HCT116 (cell line): ENCODE measurements around the gene PRIMPOL. TPM values are rescaled to one million over a fixed set of nuclear protein-coding genes. Genes with fewer than 3 reads are reported as not detected.

Experiments
- ATAC-seq: fragments of 200-7000 bp; cut with Tn5 transposase; 2 replicates; pipeline ENCODE4 v1.9.1; 2020; ENCODE audit warnings: mild to moderate bottlenecking, moderate library complexity
- BruUV-seq: library from RNA; stranded (reverse); fragments of 400-500 nt; replicated peaks from 2 replicates; lab custom pipeline; 2021; lab: Mats Ljungman, UMichigan
- CTCF ChIA-PET: fragments of 300-600 bp; sonication (Branson Sonifier 250); formaldehyde crosslinking; loops from one replicate; lab custom pipeline; 2021; ENCODE audit warnings: antibody characterized with exemption; lab: Charles Lee
- POLR2A ChIA-PET: fragments of 300-600, 350-600 bp; sonication (Branson Sonifier 250); formaldehyde crosslinking; loops from one replicate; lab custom pipeline; 2021; ENCODE audit warnings: antibody characterized with exemption; lab: Charles Lee
- RAD21 ChIA-PET, 2 experiments: fragments of 300-600 bp; sonication (Branson Sonifier 250); formaldehyde crosslinking; loops; one replicate each; lab custom pipeline; 2023; ENCODE audit warnings: low total read pairs in 2 of 2; ENCODE audit not compliant: uncharacterized antibody in 2 of 2, unreplicated experiment in 2 of 2, low non-redundant PET in 1 of 2; lab: Charles Lee
- DNase-seq: peaks from one replicate; pipeline ENCODE4 v3.0.0-alpha.2; 2010; ENCODE audit warnings: low read depth, low spot score
- H2AFZ ChIP-seq: fragments of 200-600 bp; shearing (Covaris generic), sonication (generic); 2 replicates; pipeline ENCODE4 v1.6.1; 2017; ENCODE audit warnings: low read depth, mixed run types, mixed read lengths, antibody characterized with exemption, low read length; ENCODE audit not compliant: poor library complexity, severe bottlenecking
- H3K27ac ChIP-seq: 2 replicates; pipeline ENCODE4 v1.5.1; 2012; ENCODE audit warnings: low read depth, low read length
- H3K27me3 ChIP-seq: fragments of 200-600 bp; sonication (generic); 2 replicates; pipeline ENCODE4 v1.6.1; 2016; ENCODE audit warnings: mixed run types, low read length, mixed read lengths; ENCODE audit not compliant: insufficient read depth
- H3K36me3 ChIP-seq, 2 experiments: fragments of 200-500 bp in 1 of 2; fragments of 200-600 bp in 1 of 2; sonication (Bioruptor generic) in 1 of 2; sonication (generic) in 1 of 2; 2 replicates each; pipeline versions ENCODE4 v1.5.1 to v1.6.1; 2014 to 2016; ENCODE audit warnings: low read length in 2 of 2, inconsistent platforms in 1 of 2, mixed read lengths in 1 of 2, mixed run types in 1 of 2; ENCODE audit not compliant: insufficient read depth in 2 of 2, control insufficient read depth in 1 of 2
- H3K4me1 ChIP-seq, 2 experiments: fragments of 200-600 bp in 1 of 2; sonication (generic) in 1 of 2; 2 replicates each; pipeline versions ENCODE4 v1.5.1 to v1.6.1; 2012 to 2017; ENCODE audit warnings: low read length in 2 of 2, inconsistent platforms in 1 of 2, mild to moderate bottlenecking in 1 of 2, mixed read lengths in 1 of 2, mixed run types in 1 of 2, moderate library complexity in 1 of 2; ENCODE audit not compliant: insufficient read depth in 2 of 2, control insufficient read depth in 1 of 2
- H3K4me2 ChIP-seq: fragments of 200-600 bp; sonication (generic); 2 replicates; pipeline ENCODE4 v1.6.1; 2017; ENCODE audit warnings: mixed run types, low read length, mixed read lengths
- H3K4me3 ChIP-seq, 2 experiments: fragments of 200-600 bp in 1 of 2; sonication (generic) in 1 of 2; replicated peaks in 1 of 2; 2 replicates each; pipeline ENCODE4 v1.5.1; 2011 to 2016; ENCODE audit warnings: low read length in 2 of 2, control low read depth in 1 of 2, low read depth in 1 of 2, mild to moderate bottlenecking in 1 of 2, mixed read lengths in 1 of 2, mixed run types in 1 of 2
- H3K79me2 ChIP-seq: fragments of 200-600 bp; sonication (generic); 2 replicates; pipeline ENCODE4 v1.6.1; 2017; ENCODE audit warnings: mild to moderate bottlenecking, mixed run types, low read length, moderate library complexity, mixed read lengths; ENCODE audit not compliant: insufficient read depth
- H3K9ac ChIP-seq: fragments of 200-600 bp; sonication (generic); 2 replicates; pipeline ENCODE4 v1.6.1; 2016; ENCODE audit warnings: low read length, mixed read lengths
- H3K9me2 ChIP-seq: fragments of 200-600 bp; sonication (generic), shearing (Covaris generic); 2 replicates; pipeline ENCODE4 v1.6.1; 2017; ENCODE audit warnings: mixed run types, mild to moderate bottlenecking, moderate library complexity; ENCODE audit not compliant: insufficient read depth
- H3K9me3 ChIP-seq, 2 experiments: fragments of 200-500 bp in 1 of 2; fragments of 200-600 bp in 1 of 2; sonication (Bioruptor generic) in 1 of 2; sonication (generic) in 1 of 2; 2 replicates each; pipeline ENCODE4 v1.6.1; 2014 to 2017; ENCODE audit warnings: low read length in 2 of 2, mixed read lengths in 2 of 2, inconsistent platforms in 1 of 2, low read depth in 1 of 2, mild to moderate bottlenecking in 1 of 2, mixed run types in 1 of 2, moderate library complexity in 1 of 2; ENCODE audit not compliant: control insufficient read depth in 1 of 2, insufficient read depth in 1 of 2
- H4K20me1 ChIP-seq: fragments of 200-600 bp; sonication (generic), shearing (Covaris generic); 2 replicates; pipeline ENCODE4 v1.6.1; 2017; ENCODE audit warnings: mixed run types, mild to moderate bottlenecking, moderate library complexity; ENCODE audit not compliant: insufficient read depth
- CBX3 ChIP-seq: IDR thresholded peaks from 2 replicates; pipeline ENCODE4 v1.6.1; 2012; ENCODE audit warnings: low read depth
- CEBPB ChIP-seq: IDR thresholded peaks from 2 replicates; pipeline ENCODE4 v1.6.1; 2012; ENCODE audit warnings: low read depth
- EGR1 ChIP-seq: IDR thresholded peaks from 2 replicates; pipeline ENCODE4 v1.6.1; 2012; ENCODE audit warnings: low read depth
- ELF1 ChIP-seq: IDR thresholded peaks from 2 replicates; pipeline ENCODE4 v1.6.1; 2012; ENCODE audit warnings: low read depth, borderline replicate concordance
- EZH2 ChIP-seq: fragments of 200-600 bp; sonication (generic); IDR thresholded peaks from 2 replicates; pipeline ENCODE4 v1.6.1; 2017; ENCODE audit warnings: antibody characterized with exemption, mixed run types
- EZH2phosphoT487 ChIP-seq: fragments of 200-600 bp; IDR thresholded peaks from 2 replicates; pipeline ENCODE4 v1.6.1; 2018; ENCODE audit warnings: antibody characterized with exemption, borderline replicate concordance
- JUND ChIP-seq: IDR thresholded peaks from 2 replicates; pipeline ENCODE4 v1.6.1; 2012
- POLR2A ChIP-seq: IDR thresholded peaks from 2 replicates; pipeline ENCODE4 v1.7.0; 2011; ENCODE audit warnings: borderline replicate concordance; ENCODE audit not compliant: insufficient read depth, insufficient read length; ENCODE audit errors: extremely low read depth
- POLR2AphosphoS5 ChIP-seq: IDR thresholded peaks from 2 replicates; pipeline ENCODE4 v1.6.1; 2011; ENCODE audit warnings: mild to moderate bottlenecking, low read depth, low read length, moderate library complexity
- RAD21 ChIP-seq: IDR thresholded peaks from 2 replicates; pipeline ENCODE4 v1.6.1; 2012; ENCODE audit warnings: low read depth, mild to moderate bottlenecking
- SIN3A ChIP-seq: IDR thresholded peaks from 2 replicates; pipeline ENCODE4 v1.6.1; 2012; ENCODE audit warnings: low read depth
- SRF ChIP-seq: IDR thresholded peaks from 2 replicates; pipeline ENCODE4 v1.6.1; 2012; ENCODE audit warnings: low read depth
- TCF7L2 ChIP-seq: IDR thresholded peaks from 2 replicates; pipeline ENCODE4 v1.7.0; 2011; ENCODE audit warnings: borderline replicate concordance, inconsistent platforms; ENCODE audit not compliant: insufficient read depth, insufficient read length; ENCODE audit errors: extremely low read depth
- YY1 ChIP-seq: IDR thresholded peaks from 2 replicates; pipeline ENCODE4 v1.6.1; 2011; ENCODE audit warnings: low read length, low read depth, moderate library complexity, mild to moderate bottlenecking; ENCODE audit not compliant: insufficient replicate concordance; ENCODE audit errors: extremely low read depth
- ZFX ChIP-seq: fragments of 450-650 bp; IDR thresholded peaks from 2 replicates; pipeline ENCODE4 v1.6.1; 2017
- ZNF274 ChIP-seq: fragments of 200-500 bp; sonication (Bioruptor generic); IDR thresholded peaks from 2 replicates; pipeline ENCODE4 v1.6.1; 2014; ENCODE audit warnings: mild to moderate bottlenecking, low read depth, low read length, inconsistent platforms
- intact Hi-C: fragments of 100-400 bp; cut with micrococcal nuclease; formaldehyde crosslinking; loops from 2 replicates; pipeline ENCODE4 v1.10.0; 2022
- total RNA-seq: library from RNA; stranded (reverse); gene quantifications from one replicate; pipeline ENCODE4 v1.2.1, GENCODE V29; 2021; ENCODE audit not compliant: unreplicated experiment
- TF ChIP-seq, protein P1 (sequence below): IDR thresholded peaks from 2 replicates; pipeline ENCODE4 v1.6.1; 2012; ENCODE audit warnings: low read depth
- TF ChIP-seq, protein P2 (sequence below): IDR thresholded peaks from 2 replicates; pipeline ENCODE4 v1.6.1; 2012
- TF ChIP-seq, protein P3 (sequence below): IDR thresholded peaks from 2 replicates; pipeline ENCODE4 v1.6.1; 2012
- TF ChIP-seq, protein P4 (sequence below), 3 experiments: fragments of 200-600 bp in 1 of 3; sonication (generic) in 1 of 3; IDR thresholded peaks in 2 of 3; conservative IDR thresholded peaks in 1 of 3; 2 replicates each; pipeline ENCODE4 v1.5.1; 2012 to 2017; ENCODE audit warnings: low read depth in 2 of 3, low read length in 2 of 3, antibody characterized with exemption in 1 of 3, borderline replicate concordance in 1 of 3, control low read depth in 1 of 3, mild to moderate bottlenecking in 1 of 3, mixed read lengths in 1 of 3, mixed run types in 1 of 3, moderate library complexity in 1 of 3; ENCODE audit not compliant: insufficient read depth in 1 of 3

The PRIMPOL gene
- total RNA-seq, 1 experiment from 2014 or later = 11.3 TPM

DNA sequence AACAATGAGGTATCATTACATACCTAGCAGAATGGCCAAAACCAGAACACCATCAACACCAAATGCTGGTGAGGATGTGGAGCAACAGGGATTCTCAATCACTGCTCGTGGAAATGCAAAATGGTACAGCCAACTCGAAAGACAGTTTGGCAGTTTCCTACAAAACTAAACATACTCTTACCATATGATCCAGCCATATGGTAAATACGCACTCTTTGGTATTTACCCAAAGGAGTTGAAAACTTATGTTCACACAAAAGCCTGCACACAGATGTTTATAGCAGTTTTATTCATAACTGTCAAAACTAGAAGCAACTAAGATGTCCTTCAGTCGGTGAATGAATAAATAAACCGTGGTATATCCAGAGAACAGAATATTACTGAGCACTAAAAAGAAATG is 8.1 kb upstream of the PRIMPOL start:
- Histone ChIP-seq H3K27me3 (no peaks in the 10 kb centered on the region), H3K4me3 (no peak overlapping the region), H3K4me2 (no peak overlapping the region), H3K4me1 (no peaks in the 10 kb centered on the region), H4K20me1 (no peaks in the 10 kb centered on the region), H3K9me2 (no peaks in the 10 kb centered on the region), H3K79me2 (peaks cover 15% of the 10 kb centered on the region; the same call in 1 of the 2 replicates), H3K9me3 (no peaks in the 10 kb centered on the region), H2AFZ (no peak overlapping the region), H3K27ac (no peak overlapping the region), H3K36me3 (no peaks in the 10 kb centered on the region; a peak in 1 of 4 replicates), H3K9ac (no peak overlapping the region)
- ChIA-PET CTCF (no interaction called here), RAD21 (no interaction called here), POLR2A (no interaction called here)
- no peak for ATAC-seq
- no peak for DNase-seq
- no TSS peak for BruUV-seq
- TF ChIP-seq, protein P1, sequence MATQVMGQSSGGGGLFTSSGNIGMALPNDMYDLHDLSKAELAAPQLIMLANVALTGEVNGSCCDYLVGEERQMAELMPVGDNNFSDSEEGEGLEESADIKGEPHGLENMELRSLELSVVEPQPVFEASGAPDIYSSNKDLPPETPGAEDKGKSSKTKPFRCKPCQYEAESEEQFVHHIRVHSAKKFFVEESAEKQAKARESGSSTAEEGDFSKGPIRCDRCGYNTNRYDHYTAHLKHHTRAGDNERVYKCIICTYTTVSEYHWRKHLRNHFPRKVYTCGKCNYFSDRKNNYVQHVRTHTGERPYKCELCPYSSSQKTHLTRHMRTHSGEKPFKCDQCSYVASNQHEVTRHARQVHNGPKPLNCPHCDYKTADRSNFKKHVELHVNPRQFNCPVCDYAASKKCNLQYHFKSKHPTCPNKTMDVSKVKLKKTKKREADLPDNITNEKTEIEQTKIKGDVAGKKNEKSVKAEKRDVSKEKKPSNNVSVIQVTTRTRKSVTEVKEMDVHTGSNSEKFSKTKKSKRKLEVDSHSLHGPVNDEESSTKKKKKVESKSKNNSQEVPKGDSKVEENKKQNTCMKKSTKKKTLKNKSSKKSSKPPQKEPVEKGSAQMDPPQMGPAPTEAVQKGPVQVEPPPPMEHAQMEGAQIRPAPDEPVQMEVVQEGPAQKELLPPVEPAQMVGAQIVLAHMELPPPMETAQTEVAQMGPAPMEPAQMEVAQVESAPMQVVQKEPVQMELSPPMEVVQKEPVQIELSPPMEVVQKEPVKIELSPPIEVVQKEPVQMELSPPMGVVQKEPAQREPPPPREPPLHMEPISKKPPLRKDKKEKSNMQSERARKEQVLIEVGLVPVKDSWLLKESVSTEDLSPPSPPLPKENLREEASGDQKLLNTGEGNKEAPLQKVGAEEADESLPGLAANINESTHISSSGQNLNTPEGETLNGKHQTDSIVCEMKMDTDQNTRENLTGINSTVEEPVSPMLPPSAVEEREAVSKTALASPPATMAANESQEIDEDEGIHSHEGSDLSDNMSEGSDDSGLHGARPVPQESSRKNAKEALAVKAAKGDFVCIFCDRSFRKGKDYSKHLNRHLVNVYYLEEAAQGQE = no peak
- TF ChIP-seq SRF (no peak), ZNF274 (no peak), RAD21 (no peak), TCF7L2 (no peak), EGR1 (no peak), CEBPB (no peak), POLR2AphosphoS5 (no peak), YY1 (no peak), ZFX (no peak), CBX3 (no peak), EZH2phosphoT487 (no peak), EZH2 (no peak), POLR2A (no peak), ELF1 (no peak), JUND (no peak), SIN3A (no peak)
- TF ChIP-seq, protein P2, sequence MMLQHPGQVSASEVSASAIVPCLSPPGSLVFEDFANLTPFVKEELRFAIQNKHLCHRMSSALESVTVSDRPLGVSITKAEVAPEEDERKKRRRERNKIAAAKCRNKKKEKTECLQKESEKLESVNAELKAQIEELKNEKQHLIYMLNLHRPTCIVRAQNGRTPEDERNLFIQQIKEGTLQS = no peak
- TF ChIP-seq, protein P3, sequence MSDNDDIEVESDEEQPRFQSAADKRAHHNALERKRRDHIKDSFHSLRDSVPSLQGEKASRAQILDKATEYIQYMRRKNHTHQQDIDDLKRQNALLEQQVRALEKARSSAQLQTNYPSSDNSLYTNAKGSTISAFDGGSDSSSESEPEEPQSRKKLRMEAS = no peak
- TF ChIP-seq, protein P4, sequence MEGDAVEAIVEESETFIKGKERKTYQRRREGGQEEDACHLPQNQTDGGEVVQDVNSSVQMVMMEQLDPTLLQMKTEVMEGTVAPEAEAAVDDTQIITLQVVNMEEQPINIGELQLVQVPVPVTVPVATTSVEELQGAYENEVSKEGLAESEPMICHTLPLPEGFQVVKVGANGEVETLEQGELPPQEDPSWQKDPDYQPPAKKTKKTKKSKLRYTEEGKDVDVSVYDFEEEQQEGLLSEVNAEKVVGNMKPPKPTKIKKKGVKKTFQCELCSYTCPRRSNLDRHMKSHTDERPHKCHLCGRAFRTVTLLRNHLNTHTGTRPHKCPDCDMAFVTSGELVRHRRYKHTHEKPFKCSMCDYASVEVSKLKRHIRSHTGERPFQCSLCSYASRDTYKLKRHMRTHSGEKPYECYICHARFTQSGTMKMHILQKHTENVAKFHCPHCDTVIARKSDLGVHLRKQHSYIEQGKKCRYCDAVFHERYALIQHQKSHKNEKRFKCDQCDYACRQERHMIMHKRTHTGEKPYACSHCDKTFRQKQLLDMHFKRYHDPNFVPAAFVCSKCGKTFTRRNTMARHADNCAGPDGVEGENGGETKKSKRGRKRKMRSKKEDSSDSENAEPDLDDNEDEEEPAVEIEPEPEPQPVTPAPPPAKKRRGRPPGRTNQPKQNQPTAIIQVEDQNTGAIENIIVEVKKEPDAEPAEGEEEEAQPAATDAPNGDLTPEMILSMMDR (IDR thresholded peaks at IDR 0.05 in 2 of 3, conservative IDR thresholded peaks at IDR 0.05 in 1 of 3; ENCODE audit: borderline replicate concordance in 1 of 3, insufficient read depth in 1 of 3, low read depth in 2 of 3, low read length in 2 of 3) = no peak
- intact Hi-C loops = no loop called here
